Activated CD4-positive, alpha-beta T cell treated with anti-CD3 and anti-CD28 coated beads for 4 hours (primary cell): Measurements from ENCODE around the gene CHD6.

Experiments
- DNase-seq, 2 donors: peaks; one replicate each; pipeline ENCODE4 v3.0.0-alpha.2; 2020

The CHD6 gene

DNA sequence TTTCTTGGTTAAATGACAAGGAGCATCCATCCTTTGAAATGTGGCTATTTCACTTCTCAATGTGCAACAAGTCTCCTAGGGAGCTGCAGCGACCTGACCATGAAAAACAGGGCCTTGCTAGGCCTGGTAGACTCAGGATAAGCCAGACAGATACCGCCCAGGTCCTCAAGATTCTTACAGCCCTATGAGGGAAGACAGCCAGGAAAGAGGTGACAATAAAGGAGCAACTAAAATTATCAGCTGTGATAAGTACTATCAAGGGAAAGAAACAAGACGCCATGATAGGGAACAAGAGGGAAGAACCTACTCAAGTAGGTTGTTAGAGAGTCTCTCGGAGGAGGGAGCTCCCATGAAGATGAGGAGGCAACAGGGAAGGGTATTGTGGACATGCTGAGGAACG lies 200.1 kb downstream of the CHD6 start:
- DNase-seq: no peak

DNA sequence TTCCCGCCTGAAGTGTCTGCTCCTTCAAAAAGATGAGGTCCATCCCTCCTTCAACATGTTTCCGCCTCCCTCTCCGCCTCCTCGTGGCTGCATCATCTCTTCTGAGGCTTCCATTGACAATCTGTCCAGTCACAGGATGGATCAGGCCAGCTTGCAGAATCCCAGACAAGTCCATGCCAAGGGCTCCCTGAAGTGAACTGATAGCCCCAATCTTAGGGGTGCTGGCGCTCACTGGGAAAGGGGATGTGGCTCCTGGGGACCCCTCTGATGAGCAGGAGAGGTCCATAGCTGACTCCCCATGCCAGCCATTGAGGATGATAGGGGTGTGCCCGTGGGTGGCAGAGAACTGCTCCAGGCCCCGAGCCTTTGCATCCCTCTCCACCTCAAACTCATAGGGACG lies 203.0 kb downstream of the CHD6 start:
- DNase-seq: no peak

DNA sequence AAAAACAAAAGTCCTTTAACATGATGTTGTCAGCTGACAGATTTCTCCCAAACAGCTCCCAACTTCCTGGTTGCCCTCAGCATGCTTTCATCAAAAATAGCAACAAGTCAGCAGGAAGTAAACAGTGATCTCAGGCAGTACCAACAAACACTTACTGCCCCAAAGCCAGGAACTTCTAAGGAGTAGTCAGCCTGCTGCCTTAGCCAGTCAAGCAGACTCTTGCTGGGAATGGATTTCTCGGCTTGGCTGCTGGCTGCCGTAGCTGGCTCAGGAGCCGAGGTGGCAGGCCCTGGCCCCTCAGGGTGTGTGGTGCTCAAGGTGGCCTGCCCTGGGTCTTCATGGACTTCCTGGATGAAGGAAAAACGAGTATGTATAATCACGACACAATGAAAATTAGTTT lies 205.0 kb downstream of the CHD6 start:
- DNase-seq: no peak

DNA sequence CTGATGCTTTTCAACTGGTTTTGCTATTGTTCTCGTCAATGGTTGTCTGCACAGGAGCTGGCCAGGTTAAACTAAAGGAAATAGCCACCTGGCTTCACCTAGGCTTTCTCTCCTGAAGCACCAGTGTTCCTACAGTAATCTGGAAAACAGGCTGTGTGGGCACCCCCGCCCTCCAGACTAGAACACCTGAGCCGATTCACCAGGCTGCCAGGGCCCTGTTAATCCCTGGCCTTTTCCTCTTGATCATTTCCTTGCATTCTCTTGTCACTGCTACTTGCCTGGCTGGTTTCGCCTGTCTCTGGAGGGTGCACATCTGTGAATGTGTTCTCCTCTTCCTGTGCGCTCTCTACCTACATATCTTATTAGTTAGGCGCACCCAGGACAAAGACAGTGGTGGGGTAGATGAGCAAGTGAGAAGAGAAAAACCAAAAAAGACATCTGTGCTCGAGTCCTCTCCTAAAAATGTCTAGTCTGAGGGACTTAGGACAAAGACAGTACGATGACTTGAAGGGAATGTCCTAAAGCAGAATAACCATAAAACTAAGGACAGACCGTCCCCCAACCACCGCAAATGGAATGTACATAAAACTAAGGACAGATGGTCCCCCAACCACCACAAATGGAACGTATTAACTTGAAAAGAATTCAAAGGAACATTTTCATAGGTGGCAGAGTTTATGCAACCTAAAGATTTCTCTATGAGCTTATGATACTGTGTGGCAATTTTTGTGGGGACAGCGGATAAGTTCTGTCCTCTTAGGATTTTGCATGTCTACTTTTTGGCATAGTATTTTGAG lies 205.7 kb downstream of the CHD6 start:
- no peak for DNase-seq

DNA sequence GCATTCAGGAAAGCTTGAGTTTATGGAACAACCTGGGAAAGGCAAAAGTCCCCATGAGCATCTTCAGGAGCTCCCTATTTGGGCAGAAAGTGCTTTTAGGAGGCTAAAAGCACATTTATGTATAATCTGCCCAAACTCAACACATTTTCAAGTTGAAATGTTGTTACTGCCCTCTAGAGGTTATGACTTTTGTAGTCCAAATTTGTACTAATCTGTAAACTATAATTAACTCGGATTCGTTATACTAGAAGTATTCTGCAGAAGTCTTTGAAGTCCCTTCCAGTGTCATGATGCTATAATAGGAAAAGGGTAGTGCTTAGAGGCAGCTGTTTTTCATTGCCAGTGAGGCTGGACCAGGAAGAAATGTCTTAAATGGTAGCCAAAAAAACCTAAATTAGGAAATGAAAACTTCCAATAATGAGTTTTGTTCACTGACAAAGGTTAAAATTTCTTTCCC lies 206.8 kb downstream of the CHD6 start:
- DNase-seq: no peak

DNA sequence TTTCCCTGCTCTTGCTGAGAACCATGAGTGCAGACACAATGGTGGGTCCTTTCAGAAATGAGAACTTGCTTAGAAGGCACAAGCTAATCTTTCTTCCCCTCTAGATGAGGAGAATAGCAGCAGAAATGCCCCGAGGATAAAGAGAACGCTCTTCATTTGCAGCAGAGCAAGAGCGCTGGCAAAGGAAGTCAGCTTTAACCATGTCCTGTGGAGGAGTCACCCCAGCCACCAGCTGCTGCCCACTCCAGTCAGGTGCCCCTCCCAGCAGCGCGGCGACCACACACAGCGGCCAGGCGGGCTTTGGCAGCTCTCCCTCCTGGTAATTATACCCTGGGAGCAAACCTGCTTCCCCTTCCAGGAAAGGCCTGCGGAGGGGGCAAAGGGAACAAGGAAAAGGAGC lies 209.2 kb downstream of the CHD6 start:
- no peak for DNase-seq

DNA sequence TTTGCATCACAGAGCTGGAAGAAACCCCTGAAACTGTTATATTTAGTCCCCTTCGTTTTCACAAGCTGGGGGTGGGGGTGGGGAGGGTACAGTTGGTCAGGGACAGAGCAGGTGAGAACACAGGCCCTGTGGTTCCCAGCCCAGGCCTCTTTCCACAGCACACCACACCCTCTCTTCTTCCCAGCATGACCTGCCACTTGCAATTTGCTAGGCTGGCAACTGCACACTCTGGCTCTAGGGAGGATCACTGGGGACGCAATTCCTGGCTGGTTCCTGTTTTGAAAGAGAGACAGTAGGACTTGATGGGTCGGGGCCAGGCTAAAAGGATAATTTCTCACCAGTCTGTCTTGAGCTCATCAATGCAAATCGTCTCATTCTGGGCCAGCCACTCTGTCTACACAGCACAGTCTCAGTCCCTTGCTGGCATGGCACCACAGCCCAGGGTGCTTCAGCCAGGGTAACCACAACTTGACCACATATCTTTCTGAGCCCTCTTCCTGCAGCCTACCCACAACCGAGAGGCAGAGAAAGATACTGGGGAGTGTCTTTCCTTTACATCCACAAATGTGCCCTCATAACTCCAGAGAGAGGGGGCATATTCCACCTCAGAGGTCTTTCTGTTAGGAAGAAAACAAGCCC lies 209.9 kb downstream of the CHD6 start:
- no peak for DNase-seq

DNA sequence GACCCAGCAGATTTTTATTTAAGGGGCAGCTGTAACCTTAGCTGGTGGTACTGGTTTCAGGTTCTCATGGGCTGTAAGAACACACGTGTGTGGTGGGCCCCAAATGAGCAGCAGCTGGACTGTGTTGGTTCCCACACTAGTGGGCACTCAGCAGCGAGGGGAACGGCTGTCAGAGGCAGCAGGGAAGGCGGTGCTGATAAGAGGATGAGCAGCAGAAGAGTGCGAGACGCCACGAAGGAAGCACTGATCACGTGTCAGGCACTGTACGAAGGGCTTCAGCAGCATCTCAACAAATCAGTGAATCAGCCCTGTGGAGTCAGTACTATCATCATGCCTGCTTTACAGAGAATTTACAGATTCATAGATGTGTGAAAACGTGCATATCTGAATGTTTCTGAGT lies 210.6 kb downstream of the CHD6 start:
- DNase-seq: no peak

DNA sequence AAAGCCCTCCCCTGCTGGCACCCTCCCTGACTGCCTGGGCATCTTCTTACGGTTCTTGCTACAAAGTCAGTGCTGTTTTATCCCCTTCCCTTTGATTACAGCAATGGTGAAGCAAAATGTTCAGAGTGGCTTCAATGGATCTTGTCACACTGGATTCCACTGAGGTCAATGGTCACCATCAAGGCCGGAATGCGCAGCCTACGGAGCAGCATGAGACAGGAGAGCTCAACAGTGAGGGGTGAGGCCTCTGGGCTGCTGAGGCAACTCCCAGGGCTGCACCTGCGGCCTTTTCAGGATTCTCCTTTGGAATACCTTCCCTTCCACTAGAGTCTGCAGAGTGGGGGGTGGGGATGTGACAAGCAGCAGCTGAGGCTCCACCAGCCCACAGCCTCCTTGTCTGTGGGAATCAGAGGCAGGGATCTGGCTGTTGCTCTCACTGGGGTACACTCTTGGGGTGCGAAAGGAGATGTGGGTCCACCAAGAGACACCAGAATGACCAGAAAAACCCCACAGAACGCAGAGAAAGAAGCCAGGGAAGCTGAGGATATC lies 211.2 kb downstream of the CHD6 start:
- DNase-seq: no peak

DNA sequence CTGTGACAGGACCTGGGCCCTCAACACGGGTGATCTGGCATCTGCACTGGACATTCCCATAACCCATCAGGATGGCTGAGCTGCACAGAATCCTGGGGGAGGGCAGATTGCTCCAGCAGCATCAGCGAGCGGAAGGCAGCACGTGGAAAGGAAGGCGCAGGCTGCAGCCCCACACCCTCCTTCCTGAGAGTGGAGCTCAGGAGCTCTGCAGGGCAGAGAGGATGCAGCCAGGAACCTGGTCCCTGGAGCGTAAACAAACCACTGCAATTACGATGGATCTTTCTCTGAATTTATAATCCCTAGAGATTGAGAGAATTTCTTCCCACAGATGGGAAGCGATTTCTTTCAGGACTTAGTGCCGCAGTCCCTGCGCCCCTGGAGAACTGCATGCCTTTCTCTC lies 211.8 kb downstream of the CHD6 start:
- DNase-seq: no peak

DNA sequence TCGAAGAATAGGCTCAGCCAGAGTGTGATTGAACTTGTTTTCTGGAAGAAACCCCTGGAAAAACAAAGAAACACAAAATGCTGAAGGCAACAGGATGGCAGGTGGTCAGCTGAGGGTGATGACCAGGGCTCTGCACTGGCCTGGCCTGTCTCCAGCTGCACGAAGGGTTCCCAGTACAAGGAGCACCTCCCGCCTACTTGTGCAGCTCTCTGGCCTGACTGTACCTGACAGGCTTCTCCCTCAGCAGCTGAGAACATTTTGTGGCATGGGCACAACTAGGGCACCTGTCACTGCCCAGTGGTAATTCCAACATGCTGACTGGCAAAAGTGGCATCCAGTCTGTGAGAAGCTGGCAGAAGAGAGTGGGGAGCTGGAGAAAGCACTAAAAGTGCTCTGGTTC lies 212.7 kb downstream of the CHD6 start:
- no peak for DNase-seq

DNA sequence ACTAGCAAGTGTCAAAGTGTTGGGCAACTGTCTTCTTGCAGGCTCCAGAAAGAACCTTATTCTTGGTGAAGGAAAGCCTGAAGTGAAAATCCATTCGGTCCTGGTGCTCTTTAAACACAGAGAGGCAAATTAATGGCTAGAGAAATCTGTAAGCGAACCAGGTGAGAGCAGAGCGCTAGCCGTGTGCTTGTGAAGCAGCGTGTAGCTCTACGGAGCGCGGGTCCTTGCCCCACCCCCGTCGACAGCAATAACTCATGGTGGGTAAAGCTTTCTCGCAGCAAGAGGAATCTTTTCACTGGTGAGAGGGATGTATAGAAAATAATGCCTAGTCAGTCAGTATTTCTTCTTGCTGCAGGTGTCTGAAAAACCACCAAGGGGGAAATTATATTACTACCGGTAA lies 214.6 kb downstream of the CHD6 start:
- no peak for DNase-seq

DNA sequence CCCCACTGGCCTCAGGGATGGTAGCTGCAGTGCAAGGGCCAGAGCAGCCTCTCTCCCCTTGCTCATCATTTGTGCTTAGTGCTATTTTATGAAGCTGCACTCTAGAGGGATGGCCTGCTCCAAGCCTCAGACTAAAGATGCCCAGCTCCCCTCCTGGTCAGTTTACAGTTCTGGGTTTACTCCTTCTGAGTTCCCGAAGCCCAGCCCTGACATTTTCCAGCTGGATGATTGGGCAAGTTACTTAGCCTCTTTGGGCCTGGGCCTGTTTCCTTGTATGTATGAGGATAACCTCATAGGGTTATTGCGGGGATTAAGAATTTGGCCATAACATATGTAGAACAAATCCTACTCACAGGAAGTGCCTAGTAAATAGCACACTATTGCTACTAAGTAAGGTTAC lies 219.8 kb downstream of the CHD6 start:
- no peak for DNase-seq

DNA sequence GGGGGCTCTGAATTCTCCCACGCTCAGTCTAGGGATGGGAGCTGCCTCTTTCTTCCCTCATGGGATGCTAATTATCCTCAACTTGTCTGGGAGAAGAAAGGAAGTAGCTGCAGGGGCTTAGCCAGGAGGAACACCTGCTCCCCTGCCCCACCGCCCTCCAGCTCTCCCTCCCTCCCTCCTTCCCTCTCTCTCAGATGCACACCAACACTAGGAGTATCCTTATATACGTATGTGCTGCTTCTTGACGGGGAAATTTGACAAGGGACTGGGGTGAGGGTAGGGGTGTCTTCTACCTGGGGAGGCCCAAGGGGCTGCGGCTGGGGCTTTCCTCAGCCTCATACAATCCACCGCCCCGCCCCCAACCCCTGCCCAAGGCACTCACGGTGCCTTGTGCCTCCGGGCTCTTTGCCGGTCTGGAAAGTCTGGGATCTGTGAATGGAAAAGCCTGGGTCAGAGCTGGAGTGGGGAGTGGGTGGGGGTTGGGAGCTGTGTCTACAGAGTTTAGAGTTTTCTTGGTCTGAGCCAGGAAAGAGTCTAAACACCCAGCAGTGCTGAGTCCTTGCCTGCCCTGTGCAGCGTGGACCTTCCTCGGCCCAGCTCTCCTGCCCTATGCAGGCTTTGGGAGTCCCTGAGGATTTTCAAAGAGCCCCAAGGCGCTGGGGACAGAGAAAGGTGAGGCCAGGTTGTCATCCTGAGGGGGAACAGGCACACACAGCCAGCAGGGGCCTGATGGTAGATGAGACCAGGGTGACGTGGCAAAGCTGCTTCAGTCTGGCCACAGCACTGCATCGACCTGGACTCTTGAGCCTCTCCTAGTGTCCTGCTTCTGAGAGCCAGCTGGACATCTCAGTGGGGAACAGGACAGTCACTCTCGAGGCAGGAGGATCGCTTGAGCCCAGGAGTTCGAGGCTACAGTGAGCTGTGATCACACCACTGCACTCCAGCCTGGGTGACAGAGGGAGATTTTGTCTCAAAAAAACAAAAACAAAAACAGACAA lies 222.2 kb downstream of the CHD6 start:
- DNase-seq: no peak

DNA sequence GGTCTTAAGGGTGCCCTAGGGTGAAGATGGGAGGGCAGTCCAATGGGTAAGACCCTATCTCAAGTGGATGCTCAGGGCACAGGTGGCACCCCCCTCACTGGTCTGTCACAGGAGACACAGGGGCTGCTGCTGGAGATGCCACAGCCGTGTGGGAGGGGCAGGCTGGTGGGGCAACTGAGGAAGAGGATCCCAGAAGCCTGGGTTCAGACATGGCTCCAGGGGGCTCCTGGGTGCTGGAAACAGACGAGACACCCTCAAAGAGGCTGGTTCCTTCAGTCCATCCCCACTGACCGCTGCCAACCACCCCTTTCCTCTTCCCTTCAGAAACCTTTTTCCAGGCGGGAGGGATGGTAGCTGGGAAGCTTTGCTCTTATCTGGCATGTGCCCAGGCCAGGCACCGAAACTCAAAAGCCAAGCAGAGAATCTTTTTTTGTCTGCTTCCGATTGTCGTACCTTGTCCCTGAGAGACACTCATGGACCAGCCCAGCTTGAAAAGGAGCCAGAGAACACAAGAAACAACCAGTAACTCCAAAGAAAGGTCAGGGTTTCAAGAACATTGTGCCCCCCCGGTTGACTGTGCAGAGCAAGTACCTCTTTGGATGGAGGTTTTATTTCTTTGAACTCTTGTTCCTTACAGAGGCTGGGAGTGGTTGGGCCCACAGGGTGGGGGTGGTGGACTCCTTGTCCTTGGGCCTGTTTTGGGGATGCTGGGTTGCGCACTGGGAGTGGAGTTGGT lies 223.1 kb downstream of the CHD6 start:
- DNase-seq: no peak

DNA sequence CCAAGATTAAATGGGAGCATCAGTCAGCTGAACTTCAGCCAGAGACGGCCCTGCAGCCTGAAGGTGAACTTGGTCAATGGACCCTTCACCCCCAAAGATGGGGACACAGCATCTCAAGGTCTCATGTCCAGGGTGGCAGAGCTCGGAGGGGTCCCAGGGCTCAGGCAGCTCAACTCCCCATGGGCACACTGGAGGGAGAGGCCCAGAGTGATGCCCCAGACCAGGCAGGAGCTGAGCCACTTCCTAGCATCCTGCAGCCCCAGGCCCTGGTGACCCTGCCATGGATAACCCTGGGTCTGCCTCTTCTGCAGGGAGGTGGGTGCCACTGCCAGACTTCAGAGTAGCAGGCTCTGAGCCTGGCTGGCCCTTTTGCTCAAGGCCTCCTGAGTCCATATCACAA lies 224.1 kb downstream of the CHD6 start:
- no peak for DNase-seq

DNA sequence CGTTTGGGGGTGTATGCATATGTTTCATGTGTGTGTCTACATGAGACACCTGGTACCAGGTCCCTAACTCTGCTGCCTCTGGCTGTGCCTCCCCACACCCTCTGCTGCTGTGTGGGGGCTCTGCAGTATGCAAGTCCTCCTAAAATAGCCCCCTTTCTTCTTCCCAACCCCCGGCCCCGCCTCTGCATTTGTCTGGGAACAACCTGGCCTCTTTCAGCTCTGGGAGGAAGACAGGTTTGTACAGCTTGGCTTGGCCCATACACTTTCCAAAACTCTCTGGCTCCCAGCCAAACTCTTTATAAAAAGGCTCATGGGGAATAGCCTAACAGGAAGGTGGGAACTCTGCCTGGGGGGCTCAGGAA lies 224.5 kb downstream of the CHD6 start:
- DNase-seq: no peak

DNA sequence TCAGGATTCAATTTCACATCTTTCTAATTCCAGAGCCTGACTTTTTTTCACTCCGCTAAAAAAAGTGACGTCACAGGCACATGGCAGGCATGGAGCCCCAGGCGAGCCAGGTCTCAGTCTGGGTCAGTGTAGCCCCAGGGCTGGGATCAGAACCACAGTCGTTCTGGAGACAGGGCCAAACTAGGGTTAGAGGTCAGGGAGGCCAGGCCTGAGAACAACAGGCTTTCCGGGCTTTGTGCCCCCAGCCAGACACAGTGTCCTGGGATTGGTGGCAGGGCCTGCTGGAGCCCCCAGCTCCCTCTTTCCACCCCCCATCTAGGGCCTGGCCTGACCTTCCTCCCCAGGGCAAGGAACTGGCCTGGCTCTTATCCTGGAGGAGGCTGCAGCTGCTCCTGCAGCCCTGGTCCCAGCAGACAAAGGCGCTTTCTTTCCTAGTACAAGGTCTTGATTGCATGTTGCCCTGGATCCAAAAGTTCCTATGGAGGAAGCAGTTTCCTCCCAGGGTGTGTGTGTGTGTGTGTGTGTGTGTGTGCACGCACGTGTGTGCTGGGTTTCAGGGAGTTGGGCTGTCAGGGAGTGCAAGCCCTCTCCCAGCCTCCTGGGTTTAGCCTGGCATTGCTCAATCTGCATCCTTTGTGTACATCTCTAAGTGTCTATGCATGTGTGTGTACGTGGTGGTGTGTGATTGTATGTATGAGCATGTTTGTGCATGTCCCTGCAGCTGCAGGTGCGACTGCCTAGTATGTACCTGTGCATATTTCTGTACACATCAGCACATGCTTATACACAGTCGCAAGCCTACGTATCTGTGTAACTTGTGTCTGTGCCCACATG lies 225.1 kb downstream of the CHD6 start:
- no peak for DNase-seq

DNA sequence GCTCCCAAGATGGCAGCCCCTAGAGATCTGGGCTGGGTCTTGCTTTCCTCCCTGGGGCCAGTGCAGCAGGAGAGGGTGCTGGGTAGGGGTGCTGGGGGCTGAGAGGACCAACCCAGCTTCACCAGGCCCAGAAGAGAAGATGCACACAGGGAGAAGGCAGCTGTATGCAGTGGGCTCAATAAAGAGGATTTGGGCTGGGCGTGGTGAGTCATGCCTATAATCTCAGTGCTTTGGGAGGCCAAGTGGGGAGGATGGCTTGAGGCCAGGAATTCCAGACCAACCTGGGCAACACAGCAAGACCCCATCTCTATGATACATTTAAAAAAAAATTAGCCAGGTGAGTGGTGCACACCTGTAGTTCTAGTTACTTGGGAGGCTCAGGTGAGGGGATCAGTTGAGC lies 225.9 kb downstream of the CHD6 start:
- no peak for DNase-seq

DNA sequence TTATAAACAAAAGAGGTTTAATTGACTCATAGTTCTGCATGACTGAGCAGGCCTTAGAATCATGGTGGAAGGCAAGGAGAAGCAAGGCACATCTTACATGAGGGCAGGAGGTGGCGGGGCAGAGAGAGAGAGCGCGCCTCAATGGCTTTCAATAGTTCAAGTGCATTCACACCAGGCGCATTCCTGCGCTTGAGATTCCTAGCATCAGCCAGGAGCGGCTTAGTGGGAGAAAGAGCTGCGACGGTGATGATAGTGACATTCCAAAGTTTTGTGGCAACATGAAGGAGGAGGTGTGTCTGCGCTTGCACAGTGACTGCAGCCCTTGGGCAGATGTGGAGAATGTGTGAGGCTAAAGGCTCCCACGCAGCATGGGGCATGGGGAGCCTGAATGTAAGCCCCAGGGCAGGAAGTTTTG lies 226.6 kb downstream of the CHD6 start:
- DNase-seq: no peak

DNA sequence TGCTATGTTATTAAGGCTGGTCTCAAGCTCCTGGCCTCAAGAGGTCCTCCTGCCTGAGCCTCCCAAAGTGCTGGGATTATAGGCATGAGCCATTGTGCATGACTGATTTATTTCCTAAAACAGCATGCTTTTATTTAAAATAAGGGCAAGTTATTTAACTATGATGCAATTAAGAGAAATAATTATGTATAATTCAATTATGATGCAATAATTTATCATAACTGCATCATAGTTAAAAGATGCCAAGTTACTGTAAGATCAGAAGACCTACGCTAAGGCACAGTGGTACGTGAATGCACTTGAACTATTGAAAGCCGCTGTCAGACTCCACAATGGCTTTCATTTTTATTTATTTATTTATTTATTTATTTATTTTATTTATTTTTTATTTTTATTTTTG lies 227.3 kb downstream of the CHD6 start:
- DNase-seq: no peak

DNA sequence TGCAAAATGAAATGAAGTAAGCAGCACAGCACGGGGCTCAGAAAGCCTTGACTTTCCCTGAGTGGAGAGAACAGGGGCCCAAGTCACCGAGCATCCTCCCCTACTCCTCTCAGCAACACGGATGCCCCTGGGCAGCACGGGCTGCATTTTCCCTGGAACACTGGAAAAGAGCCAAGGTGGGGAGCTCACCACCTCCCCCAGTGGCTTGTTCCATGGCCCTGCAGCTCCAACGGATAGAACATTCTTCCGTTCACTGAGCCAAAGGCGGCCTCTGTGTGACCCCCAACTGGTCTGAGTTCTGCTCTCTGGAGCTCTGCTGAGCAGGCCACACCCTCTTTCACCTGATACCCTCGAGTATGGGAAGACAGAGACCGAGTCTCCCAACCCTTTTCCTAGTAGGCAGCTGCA lies 230.7 kb downstream of the CHD6 start:
- no peak for DNase-seq
